SK-N-SH treated with all-trans-retinoic acid at 6 μM for 48 hours (cell line): ENCODE data around the gene FYN.

Source experiments
- ATAC-seq: fragments of 200-7000 bp; cut with Tn5 transposase; 3 replicates; pipeline ENCODE4 v1.9.1; 2020; ENCODE audit warnings: mild to moderate bottlenecking, moderate library complexity
- ARNTL ChIP-seq: fragments of 450-650 bp; formaldehyde crosslinking; IDR thresholded peaks from 2 replicates; pipeline ENCODE4 v1.5.0; 2020; ENCODE audit warnings: low read depth, mild to moderate bottlenecking, moderate library complexity, borderline replicate concordance
- BACH2 ChIP-seq: fragments of 250-450 bp; sonication (Bioruptor Pico); IDR thresholded peaks from 2 replicates; pipeline ENCODE4 v1.9.0; 2021; ENCODE audit warnings: mild to moderate bottlenecking, borderline replicate concordance
- ESRRG ChIP-seq: fragments of 250-450 bp; sonication (Bioruptor Pico); IDR thresholded peaks from 2 replicates; pipeline ENCODE4 v1.6.1; 2021; ENCODE audit warnings: mild to moderate bottlenecking
- GLIS3 ChIP-seq: fragments of 250-450 bp; sonication (Bioruptor Pico); IDR thresholded peaks from 2 replicates; pipeline ENCODE4 v1.5.0; 2020; ENCODE audit warnings: mild to moderate bottlenecking, moderate library complexity
- ISL1 ChIP-seq: fragments of 250-450 bp; sonication (Bioruptor Pico); IDR thresholded peaks from 2 replicates; pipeline ENCODE4 v2.1.2; 2022; ENCODE audit warnings: mild to moderate bottlenecking, moderate library complexity
- OSR1 ChIP-seq: fragments of 250-450 bp; sonication (Bioruptor Pico); IDR thresholded peaks from 2 replicates; pipeline ENCODE4 v1.8.0; 2022; ENCODE audit warnings: moderate library complexity, mild to moderate bottlenecking, inconsistent platforms
- PPARA ChIP-seq: fragments of 250-450 bp; sonication (Bioruptor Pico); IDR thresholded peaks from 2 replicates; pipeline ENCODE4 v1.5.0; 2020; ENCODE audit warnings: mild to moderate bottlenecking, borderline replicate concordance
- RARB ChIP-seq: fragments of 250-450 bp; sonication (Bioruptor Pico); IDR thresholded peaks from 2 replicates; pipeline ENCODE4 v1.8.0; 2021; ENCODE audit warnings: mild to moderate bottlenecking, moderate library complexity
- SNAI2 ChIP-seq: fragments of 250-450 bp; sonication (Bioruptor Pico); IDR thresholded peaks from 2 replicates; pipeline ENCODE4 v1.5.0; 2020; ENCODE audit warnings: mild to moderate bottlenecking, moderate library complexity
- TCF4 ChIP-seq: fragments of 250-450 bp; sonication (Bioruptor Pico); IDR thresholded peaks from 2 replicates; pipeline ENCODE4 v1.8.0; 2021; ENCODE audit warnings: mild to moderate bottlenecking, moderate library complexity, borderline replicate concordance
- TOX ChIP-seq: fragments of 250-450 bp; sonication (Bioruptor Pico); IDR thresholded peaks from 2 replicates; pipeline ENCODE4 v1.8.0; 2021; ENCODE audit warnings: mild to moderate bottlenecking, moderate library complexity, borderline replicate concordance
- ZC3H10 ChIP-seq: fragments of 250-450 bp; sonication (Bioruptor Pico); IDR thresholded peaks from 2 replicates; pipeline ENCODE4 v1.5.1; 2021; ENCODE audit warnings: mild to moderate bottlenecking, moderate library complexity
- ZFP3 ChIP-seq: fragments of 250-450 bp; sonication (Bioruptor Pico); IDR thresholded peaks from 2 replicates; pipeline ENCODE4 v1.5.0; 2020; ENCODE audit warnings: mild to moderate bottlenecking, moderate library complexity
- ZFP30 ChIP-seq: fragments of 450-650 bp; formaldehyde crosslinking; IDR thresholded peaks from 2 replicates; pipeline ENCODE4 v1.5.0; 2022; ENCODE audit warnings: mild to moderate bottlenecking, moderate library complexity
- ZNF565 ChIP-seq: fragments of 450-650 bp; formaldehyde crosslinking; conservative IDR thresholded peaks from 2 replicates; pipeline ENCODE4 v1.5.0; 2020; ENCODE audit warnings: low read depth, mild to moderate bottlenecking, moderate library complexity
- ZNF70 ChIP-seq: fragments of 450-650 bp; formaldehyde crosslinking; IDR thresholded peaks from 2 replicates; pipeline ENCODE4 v1.5.0; 2020; ENCODE audit warnings: mild to moderate bottlenecking, moderate library complexity
- ZNF8 ChIP-seq: fragments of 450-650 bp; formaldehyde crosslinking; IDR thresholded peaks from 2 replicates; pipeline ENCODE4 v1.5.0; 2020; ENCODE audit warnings: mild to moderate bottlenecking, moderate library complexity
- TF ChIP-seq, protein P1 (sequence below): fragments of 250-450 bp; sonication (Bioruptor Pico); IDR thresholded peaks from 2 replicates; pipeline ENCODE4 v1.5.0; 2020; ENCODE audit warnings: mild to moderate bottlenecking, moderate library complexity
- TF ChIP-seq, protein P2 (sequence below): fragments of 250-450 bp; sonication (Bioruptor Pico); IDR thresholded peaks from 2 replicates; pipeline ENCODE4 v1.5.1; 2021; ENCODE audit warnings: mild to moderate bottlenecking, moderate library complexity
- TF ChIP-seq, protein P3 (sequence below): fragments of 250-450 bp; sonication (Bioruptor Pico); IDR thresholded peaks from 2 replicates; pipeline ENCODE4 v1.8.0; 2020; ENCODE audit warnings: mild to moderate bottlenecking, moderate library complexity, borderline replicate concordance
- TF ChIP-seq, protein P4 (sequence below): fragments of 250-450 bp; sonication (Bioruptor Pico); IDR thresholded peaks from 2 replicates; pipeline ENCODE4 v1.5.1; 2020; ENCODE audit warnings: low read depth, mild to moderate bottlenecking, moderate library complexity
- TF ChIP-seq, protein P5 (sequence below): fragments of 250-450 bp; sonication (Bioruptor Pico); IDR thresholded peaks from 2 replicates; pipeline ENCODE4 v1.8.0; 2021; ENCODE audit warnings: low read depth, mild to moderate bottlenecking, moderate library complexity, borderline replicate concordance

FYN gene

DNA sequence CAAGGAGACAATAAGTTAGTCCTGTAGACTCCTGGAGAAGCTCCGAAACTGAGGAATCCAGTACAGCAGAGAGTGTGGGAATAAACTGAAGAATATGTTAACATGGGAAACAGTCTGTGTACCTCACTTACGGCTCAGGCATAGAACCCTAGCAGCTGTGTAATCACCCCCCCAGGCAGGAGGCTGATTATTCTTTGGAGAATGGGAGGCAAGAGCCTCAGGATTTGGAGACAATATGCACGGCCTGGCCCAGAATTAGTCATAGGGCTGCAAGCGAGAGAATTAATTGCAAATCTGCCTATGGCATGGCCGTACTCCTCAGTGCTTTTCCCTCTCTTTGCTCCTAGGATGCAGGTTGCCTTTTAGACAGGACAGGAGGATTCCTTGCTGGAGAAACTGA lies 27.5 kb upstream of the FYN start:
- TF ChIP-seq, protein P1, sequence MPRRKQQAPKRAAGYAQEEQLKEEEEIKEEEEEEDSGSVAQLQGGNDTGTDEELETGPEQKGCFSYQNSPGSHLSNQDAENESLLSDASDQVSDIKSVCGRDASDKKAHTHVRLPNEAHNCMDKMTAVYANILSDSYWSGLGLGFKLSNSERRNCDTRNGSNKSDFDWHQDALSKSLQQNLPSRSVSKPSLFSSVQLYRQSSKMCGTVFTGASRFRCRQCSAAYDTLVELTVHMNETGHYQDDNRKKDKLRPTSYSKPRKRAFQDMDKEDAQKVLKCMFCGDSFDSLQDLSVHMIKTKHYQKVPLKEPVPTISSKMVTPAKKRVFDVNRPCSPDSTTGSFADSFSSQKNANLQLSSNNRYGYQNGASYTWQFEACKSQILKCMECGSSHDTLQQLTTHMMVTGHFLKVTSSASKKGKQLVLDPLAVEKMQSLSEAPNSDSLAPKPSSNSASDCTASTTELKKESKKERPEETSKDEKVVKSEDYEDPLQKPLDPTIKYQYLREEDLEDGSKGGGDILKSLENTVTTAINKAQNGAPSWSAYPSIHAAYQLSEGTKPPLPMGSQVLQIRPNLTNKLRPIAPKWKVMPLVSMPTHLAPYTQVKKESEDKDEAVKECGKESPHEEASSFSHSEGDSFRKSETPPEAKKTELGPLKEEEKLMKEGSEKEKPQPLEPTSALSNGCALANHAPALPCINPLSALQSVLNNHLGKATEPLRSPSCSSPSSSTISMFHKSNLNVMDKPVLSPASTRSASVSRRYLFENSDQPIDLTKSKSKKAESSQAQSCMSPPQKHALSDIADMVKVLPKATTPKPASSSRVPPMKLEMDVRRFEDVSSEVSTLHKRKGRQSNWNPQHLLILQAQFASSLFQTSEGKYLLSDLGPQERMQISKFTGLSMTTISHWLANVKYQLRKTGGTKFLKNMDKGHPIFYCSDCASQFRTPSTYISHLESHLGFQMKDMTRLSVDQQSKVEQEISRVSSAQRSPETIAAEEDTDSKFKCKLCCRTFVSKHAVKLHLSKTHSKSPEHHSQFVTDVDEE (CRISPR knock-in tag) = no peak
- TF ChIP-seq ZFP30 (CRISPR knock-in tag) (no peak), ZNF8 (CRISPR knock-in tag) (no peak)
- TF ChIP-seq, all 23 proteins: peak for 0
- no peak for ATAC-seq

DNA sequence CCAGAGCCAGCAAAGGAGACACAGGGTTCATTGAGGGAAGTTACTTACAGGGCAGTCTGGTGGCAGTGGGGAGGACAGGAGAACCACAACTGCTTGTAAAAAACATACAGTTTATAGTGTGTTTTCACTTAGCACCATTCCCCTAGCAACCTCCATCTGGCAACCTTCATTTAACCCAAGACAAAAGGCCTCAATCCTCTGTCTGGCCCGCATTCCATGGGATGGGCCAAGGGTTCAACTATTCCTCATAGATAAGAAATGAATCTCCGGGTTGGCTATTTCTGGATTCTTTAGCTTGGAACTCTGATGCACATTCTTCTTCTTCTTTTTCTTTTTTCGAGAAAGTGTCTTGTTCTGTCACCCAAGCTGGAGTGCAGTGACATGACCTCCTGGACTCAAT lies 26.3 kb upstream of the FYN start:
- ATAC-seq = no peak
- no peak for TF ChIP-seq SNAI2
- TF ChIP-seq ZNF70 (CRISPR knock-in tag) = no peak
- TF ChIP-seq ISL1 (CRISPR knock-in tag) = no peak
- no peak for TF ChIP-seq ZC3H10 (CRISPR knock-in tag)
- TF ChIP-seq RARB (CRISPR knock-in tag) = no peak
- TF ChIP-seq, protein P2, sequence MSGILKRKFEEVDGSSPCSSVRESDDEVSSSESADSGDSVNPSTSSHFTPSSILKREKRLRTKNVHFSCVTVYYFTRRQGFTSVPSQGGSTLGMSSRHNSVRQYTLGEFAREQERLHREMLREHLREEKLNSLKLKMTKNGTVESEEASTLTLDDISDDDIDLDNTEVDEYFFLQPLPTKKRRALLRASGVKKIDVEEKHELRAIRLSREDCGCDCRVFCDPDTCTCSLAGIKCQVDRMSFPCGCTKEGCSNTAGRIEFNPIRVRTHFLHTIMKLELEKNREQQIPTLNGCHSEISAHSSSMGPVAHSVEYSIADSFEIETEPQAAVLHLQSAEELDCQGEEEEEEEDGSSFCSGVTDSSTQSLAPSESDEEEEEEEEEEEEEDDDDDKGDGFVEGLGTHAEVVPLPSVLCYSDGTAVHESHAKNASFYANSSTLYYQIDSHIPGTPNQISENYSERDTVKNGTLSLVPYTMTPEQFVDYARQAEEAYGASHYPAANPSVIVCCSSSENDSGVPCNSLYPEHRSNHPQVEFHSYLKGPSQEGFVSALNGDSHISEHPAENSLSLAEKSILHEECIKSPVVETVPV (CRISPR knock-in tag) = no peak
- no peak for TF ChIP-seq PPARA (CRISPR knock-in tag)
- no peak for TF ChIP-seq ZFP3 (CRISPR knock-in tag)
- TF ChIP-seq, protein P3, sequence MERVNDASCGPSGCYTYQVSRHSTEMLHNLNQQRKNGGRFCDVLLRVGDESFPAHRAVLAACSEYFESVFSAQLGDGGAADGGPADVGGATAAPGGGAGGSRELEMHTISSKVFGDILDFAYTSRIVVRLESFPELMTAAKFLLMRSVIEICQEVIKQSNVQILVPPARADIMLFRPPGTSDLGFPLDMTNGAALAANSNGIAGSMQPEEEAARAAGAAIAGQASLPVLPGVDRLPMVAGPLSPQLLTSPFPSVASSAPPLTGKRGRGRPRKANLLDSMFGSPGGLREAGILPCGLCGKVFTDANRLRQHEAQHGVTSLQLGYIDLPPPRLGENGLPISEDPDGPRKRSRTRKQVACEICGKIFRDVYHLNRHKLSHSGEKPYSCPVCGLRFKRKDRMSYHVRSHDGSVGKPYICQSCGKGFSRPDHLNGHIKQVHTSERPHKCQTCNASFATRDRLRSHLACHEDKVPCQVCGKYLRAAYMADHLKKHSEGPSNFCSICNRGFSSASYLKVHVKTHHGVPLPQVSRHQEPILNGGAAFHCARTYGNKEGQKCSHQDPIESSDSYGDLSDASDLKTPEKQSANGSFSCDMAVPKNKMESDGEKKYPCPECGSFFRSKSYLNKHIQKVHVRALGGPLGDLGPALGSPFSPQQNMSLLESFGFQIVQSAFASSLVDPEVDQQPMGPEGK (CRISPR knock-in tag) = no peak
- no peak for TF ChIP-seq GLIS3
- TF ChIP-seq, protein P1 (CRISPR knock-in tag) = no peak
- TF ChIP-seq, protein P4, sequence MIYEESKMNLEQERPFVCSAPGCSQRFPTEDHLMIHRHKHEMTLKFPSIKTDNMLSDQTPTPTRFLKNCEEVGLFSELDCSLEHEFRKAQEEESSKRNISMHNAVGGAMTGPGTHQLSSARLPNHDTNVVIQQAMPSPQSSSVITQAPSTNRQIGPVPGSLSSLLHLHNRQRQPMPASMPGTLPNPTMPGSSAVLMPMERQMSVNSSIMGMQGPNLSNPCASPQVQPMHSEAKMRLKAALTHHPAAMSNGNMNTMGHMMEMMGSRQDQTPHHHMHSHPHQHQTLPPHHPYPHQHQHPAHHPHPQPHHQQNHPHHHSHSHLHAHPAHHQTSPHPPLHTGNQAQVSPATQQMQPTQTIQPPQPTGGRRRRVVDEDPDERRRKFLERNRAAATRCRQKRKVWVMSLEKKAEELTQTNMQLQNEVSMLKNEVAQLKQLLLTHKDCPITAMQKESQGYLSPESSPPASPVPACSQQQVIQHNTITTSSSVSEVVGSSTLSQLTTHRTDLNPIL (CRISPR knock-in tag) = no peak
- TF ChIP-seq ARNTL (CRISPR knock-in tag) = no peak
- TF ChIP-seq ZNF8 (CRISPR knock-in tag) = no peak
- no peak for TF ChIP-seq ESRRG (CRISPR knock-in tag)
- TF ChIP-seq TOX = no peak
- no peak for TF ChIP-seq BACH2 (CRISPR knock-in tag)
- TF ChIP-seq OSR1 (CRISPR knock-in tag) = no peak
- TF ChIP-seq TCF4 (CRISPR knock-in tag) = no peak
- TF ChIP-seq ZFP30 (CRISPR knock-in tag) = no peak

DNA sequence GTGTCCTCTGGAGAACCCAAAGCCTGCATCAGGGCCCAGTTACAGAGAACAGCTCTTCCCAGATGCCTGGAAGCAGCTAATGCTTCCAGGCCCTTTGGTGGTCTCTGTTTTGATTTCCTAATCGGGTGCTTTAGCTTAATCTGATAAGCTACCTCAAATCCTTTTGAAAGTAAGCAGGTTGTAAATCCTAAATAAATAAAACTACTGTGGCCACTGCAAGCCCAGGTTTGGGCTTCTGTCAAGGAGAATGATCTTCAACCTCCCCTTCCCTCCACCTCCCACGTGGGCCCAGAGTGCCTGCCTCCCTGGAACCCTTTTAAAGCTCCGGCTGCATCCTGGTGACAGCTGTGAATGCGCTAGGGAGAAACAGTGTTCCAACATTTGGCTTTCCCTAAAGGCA lies 25.2 kb upstream of the FYN start:
- ATAC-seq = no peak
- TF ChIP-seq ESRRG (CRISPR knock-in tag) = no peak
- TF ChIP-seq, protein P4 (CRISPR knock-in tag) = no peak
- TF ChIP-seq ZNF70 (CRISPR knock-in tag) = no peak
- TF ChIP-seq TOX = no peak
- TF ChIP-seq, protein P5, sequence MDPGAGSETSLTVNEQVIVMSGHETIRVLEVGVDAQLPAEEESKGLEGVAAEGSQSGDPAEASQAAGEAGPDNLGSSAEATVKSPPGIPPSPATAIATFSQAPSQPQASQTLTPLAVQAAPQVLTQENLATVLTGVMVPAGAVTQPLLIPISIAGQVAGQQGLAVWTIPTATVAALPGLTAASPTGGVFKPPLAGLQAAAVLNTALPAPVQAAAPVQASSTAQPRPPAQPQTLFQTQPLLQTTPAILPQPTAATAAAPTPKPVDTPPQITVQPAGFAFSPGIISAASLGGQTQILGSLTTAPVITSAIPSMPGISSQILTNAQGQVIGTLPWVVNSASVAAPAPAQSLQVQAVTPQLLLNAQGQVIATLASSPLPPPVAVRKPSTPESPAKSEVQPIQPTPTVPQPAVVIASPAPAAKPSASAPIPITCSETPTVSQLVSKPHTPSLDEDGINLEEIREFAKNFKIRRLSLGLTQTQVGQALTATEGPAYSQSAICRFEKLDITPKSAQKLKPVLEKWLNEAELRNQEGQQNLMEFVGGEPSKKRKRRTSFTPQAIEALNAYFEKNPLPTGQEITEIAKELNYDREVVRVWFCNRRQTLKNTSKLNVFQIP (CRISPR knock-in tag) = no peak
- TF ChIP-seq ZNF565 (CRISPR knock-in tag) = no peak
- TF ChIP-seq ZFP30 (CRISPR knock-in tag) = no peak
- TF ChIP-seq TCF4 (CRISPR knock-in tag) = no peak
- TF ChIP-seq OSR1 (CRISPR knock-in tag) = no peak
- TF ChIP-seq BACH2 (CRISPR knock-in tag) = no peak
- TF ChIP-seq ISL1 (CRISPR knock-in tag) = no peak
